HAP-1 (cell line): ENCODE results near the gene GJA9.

Source experiments
- DNase-seq, 2 experiments: peaks; one replicate each; pipeline ENCODE4 v3.0.0-alpha.2; 2016 to 2020; ENCODE audit warnings: low spot score in 2 of 2
- H3K27me3 ChIP-seq: fragments of 250-450 bp; sonication (Bioruptor Pico); 2 replicates; pipeline ENCODE4 v1.5.1; 2020; ENCODE audit warnings: low read depth, mild to moderate bottlenecking, moderate library complexity
- H3K36me3 ChIP-seq: fragments of 250-450 bp; sonication (Bioruptor Pico); replicated peaks from 2 replicates; pipeline ENCODE4 v1.5.1; 2020; ENCODE audit warnings: mild to moderate bottlenecking
- H3K4me1 ChIP-seq: fragments of 250-450 bp; sonication (Bioruptor Pico); 2 replicates; pipeline ENCODE4 v1.5.1; 2020; ENCODE audit warnings: mild to moderate bottlenecking
- H3K4me3 ChIP-seq: fragments of 250-450 bp; sonication (Bioruptor Pico); 2 replicates; pipeline ENCODE4 v1.5.1; 2020; ENCODE audit warnings: mild to moderate bottlenecking, moderate library complexity
- H3K9me3 ChIP-seq: fragments of 250-450 bp; sonication (Bioruptor Pico); 2 replicates; pipeline ENCODE4 v1.5.1; 2020; ENCODE audit warnings: mild to moderate bottlenecking, moderate library complexity
- in situ Hi-C: fragments of 300-500 bp; cut with MboI; formaldehyde crosslinking; loops from 3 replicates; pipeline ENCODE4 v1.14.3; 2020; ENCODE audit warnings: low sequenced_read_pairs, inconsistent platforms, mixed read lengths

GJA9 gene

DNA sequence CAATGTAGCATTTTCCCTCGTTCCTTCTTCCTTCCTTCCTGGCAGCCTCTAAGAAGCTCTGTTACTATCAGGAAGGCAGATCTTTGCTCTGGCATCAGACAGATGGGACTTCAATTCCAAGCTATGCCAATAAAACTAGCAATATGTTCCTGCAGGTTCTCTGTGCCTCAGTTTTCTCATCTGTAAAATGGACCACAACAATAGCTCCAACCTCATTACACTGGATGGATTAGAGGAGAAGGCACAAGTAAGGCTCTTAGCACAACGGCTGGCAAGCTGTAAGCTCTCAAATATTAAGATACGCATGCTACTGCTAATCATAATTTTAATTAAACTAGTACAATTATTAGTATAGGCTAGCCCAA, 49.0 kb downstream of the GJA9 start:
- DNase-seq: no peak
- Histone ChIP-seq H3K9me3 (no peaks in the 10 kb centered on the region), H3K27me3 (peaks cover 6% of the 10 kb centered on the region; the same call in 1 of the 2 replicates), H3K36me3 (no peaks in the 10 kb centered on the region), H3K4me1 (peaks cover 12% of the 10 kb centered on the region), H3K4me3 (no peak overlapping the region)
- in situ Hi-C loops: loop anchor here (5.0 kb wide), 1 partner anchor 805 kb away; no protein-coding TSS in a partner anchor

DNA sequence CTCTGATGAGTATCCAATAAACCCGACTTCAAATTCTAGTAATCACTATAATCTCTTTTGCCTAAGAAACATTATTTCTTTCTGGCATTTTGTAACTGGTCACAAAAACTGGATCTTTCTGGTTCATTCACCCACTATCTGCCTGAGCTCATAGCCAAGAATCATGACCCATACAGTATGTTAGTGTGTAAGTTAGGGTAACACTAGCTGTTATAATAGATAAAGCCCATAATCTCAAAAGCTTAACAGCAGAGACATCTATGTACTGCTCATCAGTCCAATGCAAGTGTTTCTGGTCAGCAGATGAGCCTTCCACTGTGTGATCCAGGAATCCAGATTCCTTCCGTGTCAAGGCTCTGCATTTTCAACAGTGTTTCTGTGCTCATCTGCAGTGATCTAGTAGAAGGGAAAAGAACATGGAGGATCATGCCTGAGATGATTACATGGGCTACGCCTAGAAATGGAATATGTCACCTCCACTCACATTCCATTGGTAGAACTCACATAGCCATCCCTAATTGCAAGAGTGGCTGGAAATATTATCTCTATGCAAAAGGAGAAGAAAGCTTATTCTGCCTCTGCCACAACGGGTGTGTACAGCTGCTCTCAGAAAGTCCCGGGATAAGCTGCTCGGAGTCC, 49.5 kb downstream of the GJA9 start:
- in situ Hi-C loops: loop anchor here (5.0 kb wide), 1 partner anchor 805 kb away; no protein-coding TSS in a partner anchor

DNA sequence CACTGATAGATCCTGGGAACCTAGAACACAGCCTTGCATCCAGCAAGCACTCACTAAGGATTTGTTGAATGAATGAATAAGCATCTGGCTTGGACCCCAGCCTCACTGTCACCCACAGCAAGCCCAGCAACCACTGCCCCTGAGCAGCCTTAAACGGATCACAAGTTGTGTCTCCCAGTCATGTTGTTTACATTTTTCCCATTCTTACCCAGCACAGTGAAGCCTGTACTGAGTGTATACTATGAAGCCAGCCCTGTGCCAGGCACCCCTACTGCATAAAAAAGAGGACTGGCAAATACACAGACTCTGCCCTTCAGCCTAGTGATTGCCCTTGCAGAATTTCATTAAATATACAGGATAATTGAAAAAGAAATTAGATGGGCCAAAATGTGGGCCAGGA, 52.0 kb downstream of the GJA9 start:
- DNase-seq: no peak
- in situ Hi-C loops: no loop called here
- H3K27me3 ChIP-seq: peaks cover 17% of the 10 kb centered on the region

More for the DNA sequence above, 49.5 kb downstream of the GJA9 start:
- Histone ChIP-seq H3K4me1 (peaks cover 7% of the 10 kb centered on the region), H3K9me3 (no peaks in the 10 kb centered on the region), H3K4me3 (no peak overlapping the region), H3K27me3 (peaks cover 8% of the 10 kb centered on the region; the same call in 1 of the 2 replicates), H3K36me3 (no peaks in the 10 kb centered on the region)
- no peak for DNase-seq

DNA sequence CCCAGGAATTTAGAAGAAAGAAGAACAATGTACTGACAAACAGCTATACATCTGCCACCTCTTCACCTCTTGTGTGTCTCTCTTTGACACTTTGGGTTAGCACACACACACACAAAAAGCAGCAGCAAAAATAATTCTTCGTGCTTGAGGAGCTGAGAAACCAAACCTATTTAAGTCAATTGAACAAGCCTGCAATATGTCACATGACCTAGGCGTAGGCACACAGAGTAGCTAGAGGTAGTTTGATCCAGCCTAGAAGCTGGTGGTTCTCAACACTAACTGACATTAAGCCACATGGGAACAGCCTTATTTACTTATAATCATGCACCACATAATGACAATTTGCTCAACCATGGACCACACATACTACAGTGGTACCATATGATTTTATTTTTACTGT, 54.1 kb downstream of the GJA9 start:
- H3K4me1 ChIP-seq: no peaks in the 10 kb centered on the region
- peaks cover 17% of the 10 kb centered on the region for H3K27me3 ChIP-seq
- no peak for DNase-seq
- H3K36me3 ChIP-seq: no peaks in the 10 kb centered on the region
- no peaks in the 10 kb centered on the region for H3K9me3 ChIP-seq
- no peak overlapping the region for H3K4me3 ChIP-seq
- in situ Hi-C loops: no loop called here

More for the DNA sequence above, 52.0 kb downstream of the GJA9 start:
- Histone ChIP-seq H3K36me3 (no peaks in the 10 kb centered on the region), H3K9me3 (no peaks in the 10 kb centered on the region), H3K4me3 (no peak overlapping the region), H3K4me1 (no peaks in the 10 kb centered on the region)

DNA sequence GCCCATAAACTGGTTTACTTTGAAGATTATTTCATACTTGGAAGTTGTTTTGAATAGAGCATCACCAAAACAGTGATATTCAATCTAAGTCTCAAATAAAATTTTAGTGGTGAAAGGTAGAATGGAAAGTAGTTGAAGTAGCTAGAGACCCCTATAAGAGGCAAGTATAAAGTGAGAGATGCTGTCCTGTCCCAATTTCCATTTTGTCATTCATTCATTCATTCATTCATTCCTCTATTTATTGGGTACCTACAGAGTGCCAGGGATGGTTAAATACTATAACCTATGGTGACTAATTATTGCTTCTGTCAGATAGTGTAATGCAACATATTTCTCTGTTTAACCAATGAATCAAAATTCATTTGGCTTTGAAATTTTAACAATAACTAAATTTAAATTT, 54.5 kb downstream of the GJA9 start:
- peaks cover 17% of the 10 kb centered on the region for H3K27me3 ChIP-seq

DNA sequence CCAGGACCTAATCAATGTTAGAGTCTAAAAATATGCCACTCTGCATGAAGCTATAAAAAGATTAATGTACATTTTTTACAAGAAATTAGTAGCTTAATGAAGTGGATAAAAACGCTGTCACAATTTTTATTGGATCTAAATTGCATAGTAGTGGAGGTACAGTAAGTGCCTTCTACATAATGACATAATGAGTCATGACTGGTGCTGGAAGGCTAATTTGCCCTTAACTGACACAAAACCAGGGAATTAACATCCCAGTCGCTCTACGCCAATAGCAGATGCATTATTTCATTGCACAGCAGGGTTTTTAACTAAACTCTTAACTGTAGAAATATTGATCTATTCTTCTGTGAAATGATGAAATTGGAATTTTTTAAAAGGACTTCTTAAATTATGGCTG, 55.1 kb downstream of the GJA9 start:
- no peaks in the 10 kb centered on the region for H3K36me3 ChIP-seq
- DNase-seq: no peak
- peaks cover 17% of the 10 kb centered on the region for H3K27me3 ChIP-seq
- no peaks in the 10 kb centered on the region for H3K4me1 ChIP-seq
- in situ Hi-C loops: no loop called here
- H3K9me3 ChIP-seq: no peaks in the 10 kb centered on the region
- no peak overlapping the region for H3K4me3 ChIP-seq

More for the DNA sequence above, 54.5 kb downstream of the GJA9 start:
- Histone ChIP-seq H3K4me1 (no peaks in the 10 kb centered on the region), H3K4me3 (no peak overlapping the region), H3K9me3 (no peaks in the 10 kb centered on the region), H3K36me3 (no peaks in the 10 kb centered on the region)
- no peak for DNase-seq
- in situ Hi-C loops: no loop called here
